ENCODE data around the gene NFKBIB. TPM values are rescaled to one million over a fixed set of nuclear protein-coding genes. Genes with fewer than 3 reads are reported as not detected.
A peak's percentile ranks its signal among the peaks of the same experiment; 100 is the strongest.

NFKBIB gene
- total RNA-seq = 45.5 and 49.5 TPM in 2 replicates

- no peaks in the 10 kb centered on the region for H3K9me3 Mint-ChIP-seq
- CTCF ChIA-PET = interaction anchor here (1.2 to 2.4 kb wide), 5 partner anchors 12 to 130 kb away, joined by 4 to 10 read pairs (median 6); partner anchors contain the start of genes MRPS12 and SARS2
- POLR2A ChIA-PET = interaction anchor here (0.7 to 2.4 kb wide), 15 partner anchors 13 to 525 kb away, joined by 3 to 22 read pairs (median 5); partner anchors contain the start of genes ACTN4, ECH1, EIF3K and FAM98C
- peaks cover 41% of the 10 kb centered on the region for H3K4me1 Mint-ChIP-seq
- no peak for TF ChIP-seq CTCF (IDR thresholded peaks at IDR 0.05)
- peak within 1 kb of the TSS; percentile 87 for H3K27ac Mint-ChIP-seq
- peak within 1 kb of the TSS; percentile 91 for H3K4me3 Mint-ChIP-seq
- peaks cover 30% of the 10 kb centered on the region for H3K36me3 Mint-ChIP-seq (ENCODE audit: low read depth)
- peak; percentile 91 for ATAC-seq (ENCODE audit: low read depth)
- H3K27me3 Mint-ChIP-seq = no peaks in the 10 kb centered on the region
- peak; percentile 91 for DNase-seq
- intact Hi-C loops (cut with micrococcal nuclease) = loop anchor here (1.0 to 5.0 kb wide), 9 partner anchors 21 to 564 kb away; partner anchors contain the start of genes CATSPERG, ECH1, EIF3K and MAP4K1
Measured at GRCh38 chr19:38899447-38900201, at the start of gene NFKBIB, which contains the start of gene SIRT2. TSS of gene NFKBIB (plus strand) at chr19:38899969. CDS start at chr19:38900033, 64 bp downstream. TSS of gene SIRT2 (minus strand) at chr19:38899618. CDS start at chr19:38899521, 97 bp downstream.

- intact Hi-C loops (cut with micrococcal nuclease) = loop anchor here (1.0 to 5.0 kb wide), 9 partner anchors 14 to 982 kb away; partner anchors contain the start of genes ACTN4, DYRK1B, ECH1 and NFKBIB
- Mint-ChIP-seq H3K27ac (peak overlapping the region; percentile 98), H3K27me3 (no peaks in the 10 kb centered on the region), H3K36me3 (ENCODE audit: low read depth) (peaks cover 43% of the 10 kb centered on the region), H3K9me3 (no peaks in the 10 kb centered on the region), H3K4me1 (peaks cover 61% of the 10 kb centered on the region), H3K4me3 (peak overlapping the region; percentile 93)
- CTCF ChIA-PET = interaction anchor here (1.4 to 4.5 kb wide), 4 partner anchors 9 to 37 kb away, joined by 3 to 31 read pairs (median 9); no protein-coding TSS in a partner anchor
- TF ChIP-seq CTCF (IDR thresholded peaks at IDR 0.05) = no peak
- ATAC-seq (ENCODE audit: low read depth) (peak; percentile 69), DNase-seq (peak; percentile 95)
- POLR2A ChIA-PET = interaction anchor here (1.1 to 9.5 kb wide), 13 partner anchors 8 to 232 kb away, joined by 3 to 463 read pairs (median 10); partner anchors contain the start of genes ECH1, EIF3K, MAP4K1 and MRPS12
Measured at GRCh38 chr19:38850436-38850975, 49.3 kb upstream of the NFKBIB start.

GRCh38 chr19:38850976-38851621 is 48.7 kb upstream of the NFKBIB start:
- TF ChIP-seq CTCF (IDR thresholded peaks at IDR 0.05) = no peak
- Mint-ChIP-seq H3K4me3 (peak overlapping the region; percentile 93), H3K27ac (peak overlapping the region; percentile 98), H3K4me1 (peaks cover 55% of the 10 kb centered on the region), H3K36me3 (ENCODE audit: low read depth) (peaks cover 37% of the 10 kb centered on the region), H3K9me3 (no peaks in the 10 kb centered on the region), H3K27me3 (no peaks in the 10 kb centered on the region)
- intact Hi-C loops (cut with micrococcal nuclease) = loop anchor here (1.0 to 5.0 kb wide), 9 partner anchors 13 to 981 kb away; partner anchors contain the start of genes ACTN4, DYRK1B, ECH1 and NFKBIB
- CTCF ChIA-PET = interaction anchor here (1.4 to 4.5 kb wide), 4 partner anchors 8 to 36 kb away, joined by 3 to 31 read pairs (median 9); no protein-coding TSS in a partner anchor
- DNase-seq (peak; percentile 57), ATAC-seq (ENCODE audit: low read depth) (no peak)
- POLR2A ChIA-PET = interaction anchor here (0.7 to 9.5 kb wide), 15 partner anchors 9 to 232 kb away, joined by 3 to 463 read pairs (median 9); partner anchors contain the start of genes ECH1, EIF3K, MAP4K1 and MRPS12

- H3K4me1 Mint-ChIP-seq = peaks cover 59% of the 10 kb centered on the region
- peak; percentile 90 for DNase-seq
- H3K27me3 Mint-ChIP-seq = no peaks in the 10 kb centered on the region
- peaks cover 31% of the 10 kb centered on the region for H3K36me3 Mint-ChIP-seq (ENCODE audit: low read depth)
- no peaks in the 10 kb centered on the region for H3K9me3 Mint-ChIP-seq
- ChIA-PET POLR2A (interaction anchor here (0.7 to 9.5 kb wide), 15 partner anchors 9 to 233 kb away, joined by 3 to 463 read pairs (median 9); partner anchors contain the start of genes ECH1, EIF3K, MAP4K1 and MRPS12), CTCF (interaction anchor here (1.4 to 4.5 kb wide), 5 partner anchors 8 to 36 kb away, joined by 3 to 31 read pairs (median 10); no protein-coding TSS in a partner anchor)
- H3K4me3 Mint-ChIP-seq = peak overlapping the region; percentile 93
- ATAC-seq (ENCODE audit: low read depth) = peak; percentile 16
- intact Hi-C loops (cut with micrococcal nuclease) = loop anchor here (2.0 to 5.0 kb wide), 3 partner anchors 535 to 981 kb away; partner anchors contain the start of genes DYRK1B and ZFP36
- no peak for TF ChIP-seq CTCF (IDR thresholded peaks at IDR 0.05)
- H3K27ac Mint-ChIP-seq = peak overlapping the region; percentile 98
Measured at GRCh38 chr19:38851622-38852230, 48.0 kb upstream of the NFKBIB start.

Measured in activated B cell treated with CpG ODN at 0.5 μM for 24 hours (primary cell).